ENCODE results near the gene MOB3B.

The MOB3B gene

DNA sequence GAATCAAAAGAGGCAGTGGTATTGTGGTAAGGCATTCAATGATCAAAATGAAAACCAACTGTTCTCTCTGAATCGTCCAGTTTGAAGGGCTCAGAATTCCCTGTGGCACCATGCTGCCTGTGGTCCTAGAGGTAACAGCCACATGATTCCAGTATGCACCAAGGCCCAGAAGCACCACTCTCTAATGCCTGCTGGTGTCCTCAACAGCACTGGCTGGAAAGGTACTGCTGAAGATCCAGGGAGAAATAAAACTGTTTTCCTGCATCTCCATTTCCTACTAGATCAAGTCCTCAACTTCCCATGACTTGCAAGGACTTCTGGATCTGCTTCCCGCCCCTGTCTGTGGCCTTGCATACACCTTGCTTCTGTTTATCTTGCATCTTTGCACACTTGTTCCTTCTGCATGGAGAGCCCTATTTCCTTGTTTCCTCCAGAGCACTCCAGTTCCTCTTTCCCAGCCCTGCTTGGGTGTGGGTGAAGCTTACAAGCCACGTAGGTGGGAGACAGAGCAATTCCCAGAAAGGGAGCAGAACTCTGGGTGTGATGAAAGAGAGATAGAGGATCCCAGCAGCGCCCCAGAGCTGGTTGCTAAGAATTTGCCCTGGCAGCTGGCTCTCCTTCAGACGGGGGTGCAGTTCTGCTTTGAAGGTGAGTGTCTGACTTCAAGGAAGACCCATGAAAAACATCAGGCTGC is 191.6 kb downstream of the MOB3B start:
- no peak for DNase-seq (ENCODE audit: low read depth)

DNA sequence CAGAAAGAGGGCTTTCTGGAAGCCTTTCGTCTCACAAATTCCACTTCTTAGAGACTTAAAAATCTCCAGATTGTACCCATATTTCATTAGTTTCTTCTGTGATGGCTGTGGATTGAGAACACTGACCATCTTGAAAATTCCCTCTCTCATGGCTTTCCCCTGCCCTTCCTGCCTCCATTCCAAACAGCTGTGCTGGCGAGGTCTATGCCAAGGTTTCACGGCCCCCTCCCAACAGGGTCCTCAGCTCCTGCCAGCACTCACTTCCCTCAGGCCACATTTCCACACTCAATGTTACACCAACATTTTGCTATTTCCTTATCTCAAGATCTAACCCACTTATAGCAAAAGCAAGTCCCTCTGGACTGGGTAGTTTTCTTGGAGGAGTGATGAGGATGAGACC is 192.4 kb downstream of the MOB3B start:
- DNase-seq (ENCODE audit: low read depth): no peak

GRCh38 chr9:27336829-27337228 is 192.8 kb downstream of the MOB3B start:
- DNase-seq (ENCODE audit: low read depth): no peak

DNA sequence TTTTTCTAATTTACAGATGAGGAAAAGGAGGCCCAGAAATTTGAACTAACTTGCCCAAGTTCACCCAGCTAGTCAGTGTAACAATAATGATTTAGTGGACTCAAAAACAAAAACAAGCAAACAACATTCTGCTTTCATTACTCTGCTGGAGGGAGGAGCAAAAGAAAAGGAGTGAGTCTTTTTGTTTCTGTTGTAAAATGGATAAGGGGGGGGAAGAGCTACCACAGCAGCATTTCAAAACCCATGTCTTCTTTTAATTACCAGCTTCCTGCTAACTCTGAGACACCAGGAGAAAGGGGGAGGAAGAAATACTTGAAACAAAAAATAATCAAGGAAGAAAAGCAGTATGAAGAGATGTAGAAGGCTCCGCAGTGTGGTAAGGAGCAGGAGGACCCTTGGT is 193.5 kb downstream of the MOB3B start:
- no peak for DNase-seq (ENCODE audit: low read depth)

GRCh38 chr9:27335075-27335474 is 194.5 kb downstream of the MOB3B start:
- DNase-seq (ENCODE audit: low read depth): no peak

GRCh38 chr9:27333241-27334052 is 196.2 kb downstream of the MOB3B start:
- DNase-seq (ENCODE audit: low read depth): peak; percentile 23

DNA sequence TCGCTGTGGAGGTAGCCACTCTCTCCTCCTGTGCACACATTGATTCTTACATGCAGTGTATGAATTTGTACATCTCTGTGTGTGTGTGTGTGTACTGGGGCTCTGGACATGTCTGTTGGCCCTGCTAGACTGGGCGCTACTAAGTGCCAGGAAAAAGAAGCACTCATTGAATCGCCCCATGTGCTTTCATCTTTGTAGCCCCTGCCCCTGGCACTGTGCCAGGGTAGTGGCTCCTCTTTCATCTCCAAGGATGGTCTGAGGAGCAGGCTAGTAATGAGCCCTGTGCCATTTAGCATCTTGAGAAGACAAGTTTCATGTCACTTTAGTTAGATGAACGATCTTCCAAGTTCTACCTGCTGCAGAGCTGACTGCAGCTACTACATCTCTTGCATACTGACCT is 198.2 kb downstream of the MOB3B start:
- DNase-seq (ENCODE audit: low read depth): no peak

DNA sequence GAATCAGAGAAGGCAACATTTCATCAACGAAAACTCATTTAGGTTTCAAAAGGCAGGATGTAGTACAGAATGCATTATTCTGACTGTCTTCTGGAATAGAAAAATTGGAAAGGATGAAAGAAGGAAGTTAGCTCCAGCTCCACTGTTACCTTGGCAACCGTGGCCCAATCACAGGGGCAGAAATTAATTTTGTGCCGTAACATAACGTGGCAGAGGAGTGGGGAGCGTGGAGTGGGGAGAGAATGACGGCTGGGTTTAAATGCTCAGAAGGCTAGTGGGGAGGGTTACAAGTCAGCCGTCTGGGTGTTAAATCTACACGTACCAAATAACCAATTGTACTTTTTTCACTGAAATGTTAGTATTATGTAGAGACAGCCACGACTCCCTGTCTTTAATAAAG is 200.3 kb downstream of the MOB3B start:
- DNase-seq (ENCODE audit: low read depth): no peak

DNA sequence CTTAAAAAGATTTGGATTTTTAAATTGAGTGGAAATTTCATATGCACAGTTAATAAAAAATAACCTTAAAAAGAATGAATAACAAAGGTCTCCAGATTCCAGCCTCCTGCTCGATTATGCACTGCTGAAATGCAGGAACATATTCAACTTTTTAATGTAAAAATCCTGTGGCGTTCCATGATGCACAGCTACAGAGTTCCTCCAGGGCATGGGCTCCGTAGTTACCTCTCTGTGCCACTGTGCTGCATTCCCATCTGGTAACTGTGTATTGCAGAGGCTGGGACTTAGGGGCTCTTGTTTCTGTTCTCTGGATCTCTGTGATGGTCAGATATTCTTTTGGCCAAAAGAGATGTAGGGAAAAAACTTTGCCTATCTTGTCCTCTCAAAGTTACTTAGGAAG is 201.1 kb downstream of the MOB3B start:
- no peak for DNase-seq (ENCODE audit: low read depth)

- DNase-seq (ENCODE audit: low read depth): no peak
These were observed 218.4 kb downstream of the MOB3B start for GRCh38 chr9:27311184-27311583.

DNA sequence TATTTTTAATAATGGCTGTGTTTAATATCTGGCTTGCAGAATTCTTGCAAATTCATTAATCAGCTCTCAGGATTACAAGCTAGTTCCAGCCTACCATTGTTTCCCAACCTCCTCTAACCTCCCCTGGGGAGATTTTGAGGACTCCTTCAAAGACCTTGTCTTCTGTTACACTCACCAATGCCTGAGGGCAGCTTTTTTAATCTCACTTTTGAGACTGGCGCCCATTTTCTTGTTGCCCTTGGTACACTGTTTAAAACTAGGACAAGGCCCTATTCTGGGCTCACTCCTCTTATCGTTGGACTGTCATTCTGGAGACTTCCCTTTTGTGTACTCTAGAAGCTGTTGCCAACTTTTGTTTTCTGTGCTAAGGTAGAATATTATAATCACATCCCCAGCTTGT is 219.0 kb downstream of the MOB3B start:
- no peak for DNase-seq (ENCODE audit: low read depth)

DNA sequence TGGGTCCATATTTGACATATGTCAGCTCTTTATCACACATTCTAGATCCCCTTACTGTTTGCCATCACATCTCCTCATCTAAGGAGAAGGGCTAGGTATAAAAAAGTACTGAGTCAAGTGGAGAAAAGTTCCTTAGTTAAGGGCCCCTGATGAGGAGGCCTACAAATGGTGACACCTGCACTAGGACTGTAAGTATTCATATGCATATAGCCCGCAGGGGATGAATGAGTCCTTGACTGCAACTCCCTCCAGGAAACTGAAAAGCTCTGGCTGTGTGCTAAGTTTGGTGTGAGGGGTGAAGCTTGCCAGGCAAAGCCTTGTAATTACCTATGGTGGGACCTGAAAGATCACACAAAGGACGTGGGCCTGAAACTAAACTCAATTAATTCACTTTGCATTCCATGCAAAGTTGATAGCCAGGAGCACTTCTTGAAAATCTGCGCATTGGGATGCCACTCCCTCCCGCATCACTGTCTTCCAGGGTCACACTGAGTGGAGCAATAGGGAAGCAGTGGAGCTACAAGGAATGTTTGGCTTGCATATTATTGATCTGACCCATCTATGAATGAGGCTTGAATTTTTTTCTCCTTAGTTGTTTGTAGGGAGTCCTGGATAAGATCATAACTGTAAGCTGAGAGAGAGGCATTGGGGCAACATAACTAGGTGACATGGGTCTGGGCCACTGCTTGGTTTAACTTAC is 220.8 kb downstream of the MOB3B start:
- no peak for DNase-seq (ENCODE audit: low read depth)

GRCh38 chr9:27304521-27304920 is 225.1 kb downstream of the MOB3B start:
- no peak for DNase-seq (ENCODE audit: low read depth)

GRCh38 chr9:27303219-27303618 is 226.4 kb downstream of the MOB3B start:
- no peak for DNase-seq (ENCODE audit: low read depth)

DNA sequence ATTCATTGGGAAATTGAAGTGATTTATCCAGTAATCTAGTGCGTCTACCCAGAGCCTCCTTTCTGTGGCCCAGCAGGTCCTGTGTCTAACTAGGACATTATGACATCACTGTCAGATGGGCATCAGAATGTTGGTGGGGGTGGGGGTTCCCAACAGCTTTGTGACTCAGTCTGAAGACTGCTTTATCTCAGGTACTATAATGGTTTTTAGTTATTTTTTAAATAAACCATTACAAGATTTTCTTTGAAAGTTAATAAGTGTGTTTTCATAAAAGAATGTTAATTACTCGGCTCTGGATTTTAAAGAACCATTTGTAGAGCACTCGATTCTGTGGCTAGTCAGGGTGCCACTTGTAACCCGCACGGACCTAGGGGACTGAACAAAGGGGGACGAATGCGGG is 232.6 kb downstream of the MOB3B start, which contains the start of gene EQTN:
Gene EQTN, minus strand, starts transcription at position 101 of the 400 bp plus-strand sequence. Its CDS starts 95 bp downstream, at position 6.
- no peak for DNase-seq (ENCODE audit: low read depth)

- DNase-seq (ENCODE audit: low read depth): no peak
These were observed 235.6 kb downstream of the MOB3B start for GRCh38 chr9:27293996-27294395.

- DNase-seq (ENCODE audit: low read depth): no peak
These were observed 236.8 kb downstream of the MOB3B start for GRCh38 chr9:27292659-27293405.

- DNase-seq (ENCODE audit: low read depth): no peak
These were observed 238.3 kb downstream of the MOB3B start for GRCh38 chr9:27291292-27291691.

DNA sequence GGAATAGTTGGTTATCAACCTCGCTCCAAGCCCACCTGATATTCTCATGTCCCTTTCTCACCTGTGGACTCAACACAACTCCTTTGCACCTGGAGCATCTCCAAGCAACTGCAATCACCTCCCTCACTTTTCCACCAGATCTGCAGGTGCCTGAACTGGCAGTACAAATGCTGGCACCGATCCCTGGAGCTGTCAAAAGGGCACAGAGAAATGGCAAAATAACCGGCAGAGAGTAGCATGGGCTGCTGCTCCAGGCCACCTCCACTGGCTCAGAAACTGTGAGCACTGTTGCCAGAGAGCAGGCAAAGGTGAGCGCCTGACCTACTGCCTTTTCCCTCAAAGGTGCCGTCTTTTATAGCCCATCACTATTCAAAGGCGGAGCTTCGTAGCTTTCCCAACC is 247.3 kb downstream of the MOB3B start:
- no peak for DNase-seq (ENCODE audit: low read depth)

DNA sequence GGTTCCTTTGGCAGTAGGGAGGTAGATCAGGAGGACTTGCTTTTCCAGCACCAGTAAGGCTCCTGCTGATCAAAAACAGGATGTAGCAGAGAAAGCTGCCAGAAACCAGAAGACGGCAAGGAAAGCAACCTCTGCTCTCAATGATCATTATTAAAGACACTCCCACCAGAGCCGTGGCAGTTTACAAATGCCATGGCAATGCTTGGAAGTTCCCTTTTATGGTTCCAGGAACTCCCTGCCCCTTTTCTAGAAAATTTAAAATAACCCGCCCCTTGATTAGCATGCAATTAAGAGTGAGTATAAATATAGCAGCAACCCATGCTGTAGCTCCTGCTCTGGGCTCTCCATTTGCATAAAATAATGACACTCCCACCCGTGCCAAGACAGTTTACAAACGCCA is 248.8 kb downstream of the MOB3B start:
- no peak for DNase-seq (ENCODE audit: low read depth)

- DNase-seq (ENCODE audit: low read depth): no peak
These were observed 249.4 kb downstream of the MOB3B start for GRCh38 chr9:27280249-27280648.

DNA sequence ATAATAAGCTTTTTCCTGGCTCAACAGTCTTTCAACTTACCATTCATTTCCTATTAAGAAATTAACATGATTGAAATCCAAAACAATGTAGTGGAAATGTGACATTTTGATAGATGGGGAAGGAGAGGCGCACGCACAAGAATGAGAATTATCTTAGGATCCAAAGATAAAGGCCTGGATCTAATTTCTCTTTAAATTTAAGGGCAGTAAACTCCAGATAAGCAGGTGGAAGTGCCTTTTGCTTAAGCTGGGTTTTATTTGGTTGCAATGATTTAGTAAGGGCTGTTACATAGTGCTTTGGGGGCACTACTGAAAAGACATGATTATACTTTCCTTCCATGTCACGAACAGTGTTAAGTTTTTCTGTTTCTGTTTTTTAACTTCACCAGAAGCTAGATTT is 250.0 kb downstream of the MOB3B start:
- no peak for DNase-seq (ENCODE audit: low read depth)
